ENCODE data around the gene MYRIP.
"Not testable (repeated sequence)": the region's sequence is repeated elsewhere in the genome, so short reads cannot be mapped to it uniquely, and the experiment has no call there.

Gene MYRIP

GRCh38 chr3:39809181-39809994 is at the start of gene MYRIP:
Gene MYRIP (plus strand): TSS chr3:39809609. CDS start chr3:39900817, 91,208 bp downstream.
- DNase-seq (ENCODE audit: low read depth): no peak

GRCh38 chr3:39760325-39760724 is 49.1 kb upstream of the MYRIP start:
- no peak for DNase-seq (ENCODE audit: low read depth)

- DNase-seq (ENCODE audit: low read depth): no peak
Measured at GRCh38 chr3:39762537-39763070, 46.8 kb upstream of the MYRIP start.

GRCh38 chr3:39763390-39763789 is 46.0 kb upstream of the MYRIP start:
- DNase-seq (ENCODE audit: low read depth): no peak

GRCh38 chr3:39765575-39765974 is 43.8 kb upstream of the MYRIP start:
- no peak for DNase-seq (ENCODE audit: low read depth)

GRCh38 chr3:39766433-39766832 is 43.0 kb upstream of the MYRIP start:
- DNase-seq (ENCODE audit: low read depth): no peak

- DNase-seq (ENCODE audit: low read depth): not testable (repeated sequence)
Measured at GRCh38 chr3:39766909-39767308, 42.5 kb upstream of the MYRIP start.

- DNase-seq (ENCODE audit: low read depth): not testable (repeated sequence)
Measured at GRCh38 chr3:39778168-39778567, 31.2 kb upstream of the MYRIP start.

GRCh38 chr3:39779511-39780230 is 29.7 kb upstream of the MYRIP start:
- DNase-seq (ENCODE audit: low read depth): no peak

- DNase-seq (ENCODE audit: low read depth): no peak
Measured at GRCh38 chr3:39780352-39780751, 29.1 kb upstream of the MYRIP start.

- no peak for DNase-seq (ENCODE audit: low read depth)
Measured at GRCh38 chr3:39781025-39781424, 28.4 kb upstream of the MYRIP start.

- no peak for DNase-seq (ENCODE audit: low read depth)
Measured at GRCh38 chr3:39781632-39782031, 27.8 kb upstream of the MYRIP start.

GRCh38 chr3:39783680-39784079 is 25.7 kb upstream of the MYRIP start:
- no peak for DNase-seq (ENCODE audit: low read depth)

- no peak for DNase-seq (ENCODE audit: low read depth)
Measured at GRCh38 chr3:39784922-39785321, 24.5 kb upstream of the MYRIP start.

GRCh38 chr3:39788128-39788883 is 21.1 kb upstream of the MYRIP start:
- DNase-seq (ENCODE audit: low read depth): no peak

- no peak for DNase-seq (ENCODE audit: low read depth)
Measured at GRCh38 chr3:39791603-39792002, 17.8 kb upstream of the MYRIP start.

GRCh38 chr3:39794880-39795279 is 14.5 kb upstream of the MYRIP start:
- no peak for DNase-seq (ENCODE audit: low read depth)

GRCh38 chr3:39801216-39801615 is 8.2 kb upstream of the MYRIP start:
- DNase-seq (ENCODE audit: low read depth): no peak

- not testable (repeated sequence) for DNase-seq (ENCODE audit: low read depth)
Measured at GRCh38 chr3:39802486-39802885, 6.9 kb upstream of the MYRIP start.

GRCh38 chr3:39803956-39804355 is 5.5 kb upstream of the MYRIP start:
- DNase-seq (ENCODE audit: low read depth): no peak

- DNase-seq (ENCODE audit: low read depth): no peak
Measured at GRCh38 chr3:39804951-39805350, 4.5 kb upstream of the MYRIP start.

GRCh38 chr3:39805650-39806049 is 3.8 kb upstream of the MYRIP start:
- DNase-seq (ENCODE audit: low read depth): no peak

Measured in amniotic epithelial cell (primary cell).